Dendritic cell treated with granulocyte-macrophage colony-stimulating factor and Interleukin-4, amounts not matched to agents 40 ng/mL and 50 ng/mL, for 4 days (primary cell): ENCODE measurements around the gene ENOSF1.

Experiments used
- H3K27ac Mint-ChIP-seq: one replicate; pipeline ENCODE4 v1.8.0; 2022; ENCODE audit warnings: mild to moderate bottlenecking, mixed read lengths
- H3K27me3 Mint-ChIP-seq: one replicate; pipeline ENCODE4 v1.8.0; 2022; ENCODE audit warnings: mild to moderate bottlenecking, mixed read lengths
- H3K36me3 Mint-ChIP-seq: one replicate; pipeline ENCODE4 v1.8.0; 2022; ENCODE audit warnings: low read depth, mixed read lengths
- H3K4me1 Mint-ChIP-seq: one replicate; pipeline ENCODE4 v1.8.0; 2022; ENCODE audit warnings: low read depth, mixed read lengths
- H3K4me3 Mint-ChIP-seq: one replicate; pipeline ENCODE4 v1.8.0; 2022; ENCODE audit warnings: mild to moderate bottlenecking, moderate library complexity, mixed read lengths
- H3K9me3 Mint-ChIP-seq: one replicate; pipeline ENCODE4 v1.8.0; 2022; ENCODE audit warnings: mixed read lengths
- intact Hi-C: fragments of 100-400 bp; cut with micrococcal nuclease; formaldehyde crosslinking; loops from one replicate; pipeline ENCODE4 v1.15.0; 2022

Gene ENOSF1

GRCh38 chr18:654601-655000 lies 57.8 kb downstream of the ENOSF1 start:
- intact Hi-C loops, result no loop called here
- no peaks in the 10 kb centered on the region for H3K36me3 Mint-ChIP-seq
- H3K27me3 Mint-ChIP-seq, result peaks cover 33% of the 10 kb centered on the region
- H3K4me3 Mint-ChIP-seq, result no peak overlapping the region
- no peak overlapping the region for H3K27ac Mint-ChIP-seq
- peaks cover 14% of the 10 kb centered on the region for H3K4me1 Mint-ChIP-seq
- H3K9me3 Mint-ChIP-seq, result no peaks in the 10 kb centered on the region

- no peak overlapping the region for H3K4me3 Mint-ChIP-seq
- intact Hi-C loops, result no loop called here
- peaks cover 29% of the 10 kb centered on the region for H3K27me3 Mint-ChIP-seq
- no peaks in the 10 kb centered on the region for H3K9me3 Mint-ChIP-seq
- no peak overlapping the region for H3K27ac Mint-ChIP-seq
- H3K4me1 Mint-ChIP-seq, result peaks cover 10% of the 10 kb centered on the region
- no peaks in the 10 kb centered on the region for H3K36me3 Mint-ChIP-seq
Measured at GRCh38 chr18:653512-653911, 58.9 kb downstream of the ENOSF1 start.

GRCh38 chr18:652131-652530 lies 60.3 kb downstream of the ENOSF1 start:
- H3K4me1 Mint-ChIP-seq, result peaks cover 7% of the 10 kb centered on the region
- no peak overlapping the region for H3K27ac Mint-ChIP-seq
- no peaks in the 10 kb centered on the region for H3K36me3 Mint-ChIP-seq
- intact Hi-C loops, result no loop called here
- H3K27me3 Mint-ChIP-seq, result peaks cover 17% of the 10 kb centered on the region
- H3K4me3 Mint-ChIP-seq, result no peak overlapping the region
- no peaks in the 10 kb centered on the region for H3K9me3 Mint-ChIP-seq

- H3K27ac Mint-ChIP-seq, result peak overlapping the region; percentile 18
Measured at GRCh38 chr18:650428-650858, 62.0 kb downstream of the ENOSF1 start.

GRCh38 chr18:649341-649740 lies 63.1 kb downstream of the ENOSF1 start:
- H3K4me1 Mint-ChIP-seq, result peaks cover 7% of the 10 kb centered on the region
- no peaks in the 10 kb centered on the region for H3K36me3 Mint-ChIP-seq
- H3K4me3 Mint-ChIP-seq, result no peak overlapping the region
- peaks cover 2% of the 10 kb centered on the region for H3K27me3 Mint-ChIP-seq
- H3K9me3 Mint-ChIP-seq, result no peaks in the 10 kb centered on the region
- intact Hi-C loops, result no loop called here
- no peak overlapping the region for H3K27ac Mint-ChIP-seq

More at GRCh38 chr18:650428-650858, 62.0 kb downstream of the ENOSF1 start:
- Mint-ChIP-seq H3K4me1 (peaks cover 7% of the 10 kb centered on the region), H3K27me3 (peaks cover 4% of the 10 kb centered on the region), H3K9me3 (no peaks in the 10 kb centered on the region), H3K4me3 (peak overlapping the region; percentile 56), H3K36me3 (no peaks in the 10 kb centered on the region)
- intact Hi-C loops, result no loop called here

- Mint-ChIP-seq H3K27me3 (peaks cover 2% of the 10 kb centered on the region), H3K36me3 (no peaks in the 10 kb centered on the region), H3K4me3 (no peak overlapping the region), H3K4me1 (peaks cover 7% of the 10 kb centered on the region), H3K27ac (no peak overlapping the region), H3K9me3 (no peaks in the 10 kb centered on the region)
- intact Hi-C loops, result no loop called here
Measured at GRCh38 chr18:647304-647703, 65.1 kb downstream of the ENOSF1 start.

- intact Hi-C loops, result no loop called here
- H3K27ac Mint-ChIP-seq, result no peak overlapping the region
- no peak overlapping the region for H3K4me3 Mint-ChIP-seq
Measured at GRCh38 chr18:644395-645004, 67.9 kb downstream of the ENOSF1 start.

GRCh38 chr18:641224-641623 lies 71.2 kb downstream of the ENOSF1 start:
- H3K4me1 Mint-ChIP-seq, result no peaks in the 10 kb centered on the region
- no peaks in the 10 kb centered on the region for H3K9me3 Mint-ChIP-seq
- H3K36me3 Mint-ChIP-seq, result no peaks in the 10 kb centered on the region
- no peak overlapping the region for H3K4me3 Mint-ChIP-seq
- H3K27ac Mint-ChIP-seq, result no peak overlapping the region
- intact Hi-C loops, result no loop called here
- H3K27me3 Mint-ChIP-seq, result no peaks in the 10 kb centered on the region

More at GRCh38 chr18:644395-645004, 67.9 kb downstream of the ENOSF1 start:
- H3K4me1 Mint-ChIP-seq, result no peaks in the 10 kb centered on the region
- no peaks in the 10 kb centered on the region for H3K9me3 Mint-ChIP-seq
- no peaks in the 10 kb centered on the region for H3K36me3 Mint-ChIP-seq
- H3K27me3 Mint-ChIP-seq, result peaks cover 2% of the 10 kb centered on the region

GRCh38 chr18:635171-635570 lies 77.3 kb downstream of the ENOSF1 start:
- H3K36me3 Mint-ChIP-seq, result no peaks in the 10 kb centered on the region
- intact Hi-C loops, result no loop called here
- H3K9me3 Mint-ChIP-seq, result no peaks in the 10 kb centered on the region
- no peaks in the 10 kb centered on the region for H3K4me1 Mint-ChIP-seq
- no peaks in the 10 kb centered on the region for H3K27me3 Mint-ChIP-seq
- H3K27ac Mint-ChIP-seq, result no peak overlapping the region
- H3K4me3 Mint-ChIP-seq, result no peak overlapping the region

GRCh38 chr18:634551-635045 lies 77.8 kb downstream of the ENOSF1 start:
- no peaks in the 10 kb centered on the region for H3K27me3 Mint-ChIP-seq
- no peak overlapping the region for H3K4me3 Mint-ChIP-seq
- no peaks in the 10 kb centered on the region for H3K4me1 Mint-ChIP-seq
- H3K27ac Mint-ChIP-seq, result no peak overlapping the region
- intact Hi-C loops, result no loop called here
- H3K9me3 Mint-ChIP-seq, result no peaks in the 10 kb centered on the region
- no peaks in the 10 kb centered on the region for H3K36me3 Mint-ChIP-seq

GRCh38 chr18:631560-631959 lies 80.9 kb downstream of the ENOSF1 start:
- intact Hi-C loops, result no loop called here
- peaks cover 6% of the 10 kb centered on the region for H3K27me3 Mint-ChIP-seq
- no peak overlapping the region for H3K4me3 Mint-ChIP-seq
- no peaks in the 10 kb centered on the region for H3K4me1 Mint-ChIP-seq
- no peaks in the 10 kb centered on the region for H3K9me3 Mint-ChIP-seq
- no peaks in the 10 kb centered on the region for H3K36me3 Mint-ChIP-seq
- H3K27ac Mint-ChIP-seq, result no peak overlapping the region

- Mint-ChIP-seq H3K27me3 (peaks cover 14% of the 10 kb centered on the region), H3K4me1 (no peaks in the 10 kb centered on the region), H3K36me3 (no peaks in the 10 kb centered on the region), H3K9me3 (no peaks in the 10 kb centered on the region), H3K4me3 (no peak overlapping the region), H3K27ac (no peak overlapping the region)
- intact Hi-C loops, result no loop called here
Measured at GRCh38 chr18:629269-630150, 82.9 kb downstream of the ENOSF1 start.

GRCh38 chr18:627231-627630 lies 85.2 kb downstream of the ENOSF1 start:
- Mint-ChIP-seq H3K36me3 (no peaks in the 10 kb centered on the region), H3K9me3 (no peaks in the 10 kb centered on the region), H3K4me1 (no peaks in the 10 kb centered on the region), H3K27me3 (peaks cover 21% of the 10 kb centered on the region), H3K4me3 (no peak overlapping the region), H3K27ac (no peak overlapping the region)
- intact Hi-C loops, result no loop called here
